Esophagus squamous epithelium (tissue), 4 donors: ENCODE results near the gene TANGO2.

Experiments used
- CTCF ChIP-seq, 6 experiments: fragments of 450-650 bp in 4 of 6; fragments of 200-600 bp in 2 of 6; sonication (generic) in 2 of 6; IDR thresholded peaks; one replicate each; pipeline ENCODE4 v1.5.1; 2016 to 2019; ENCODE audit warnings: antibody characterized with exemption in 6 of 6, mild to moderate bottlenecking in 4 of 6, moderate library complexity in 4 of 6
- POLR2A ChIP-seq, 4 donors: fragments of 450-650 bp; IDR thresholded peaks; one replicate each; pipeline ENCODE4 v1.6.1; 2017; ENCODE audit warnings: antibody characterized with exemption in 4 of 4, mild to moderate bottlenecking in 4 of 4, moderate library complexity in 3 of 4

GRCh38 chr22:20000246-20001081 is 20.4 kb upstream of the TANGO2 start:
- TF ChIP-seq CTCF (IDR thresholded peaks at IDR 0.05) (no peak), POLR2A (IDR thresholded peaks at IDR 0.05) (no peak)
